T-cell (primary cell): Measurements from ENCODE around the gene TMEM178B. TPM values are rescaled to one million over a fixed set of nuclear protein-coding genes. Genes with fewer than 3 reads are reported as not detected.

ENCODE experiments used
- ATAC-seq, 4 experiments: fragments of 200-7000 bp in 3 of 4; fragments of 150-1000 bp in 1 of 4; cut with Tn5 transposase; replicated peaks in 1 of 4; 1 replicate in 3 of 4; 2 replicates in 1 of 4; pipeline ENCODE4 v1.10.0; 2021; ENCODE audit warnings: moderate library complexity in 3 of 4, mild to moderate bottlenecking in 2 of 4, moderate number of reproducible peaks in 1 of 4
- CTCF ChIA-PET, 2 donors: fragments of 300-600 bp; sonication (Branson Sonifier 250); formaldehyde crosslinking; loops; one replicate each; lab custom pipeline; 2022; ENCODE audit warnings: antibody characterized with exemption in 2 of 2; lab: Charles Lee
- POLR2A ChIA-PET, 2 donors: fragments of 300-600 bp; sonication (Branson Sonifier 250); formaldehyde crosslinking; loops; one replicate each; lab custom pipeline; 2022; ENCODE audit warnings: antibody characterized with exemption in 2 of 2; lab: Charles Lee
- DNase-seq, 35 experiments: peaks; one replicate each; pipeline versions ENCODE4 v3.0.0 to v3.0.0-alpha.2; 2013 to 2023
- H3K27ac ChIP-seq: one replicate; pipeline ENCODE4 v1.5.1; 2013; ENCODE audit warnings: low read length
- H3K27me3 ChIP-seq, 2 experiments: replicated peaks in 1 of 2; 1 replicate in 1 of 2; 2 replicates in 1 of 2; pipeline versions ENCODE4 v1.6.1 to v1.7.0; 2013; ENCODE audit warnings: low read length in 1 of 2, mixed read lengths in 1 of 2; ENCODE audit not compliant: control insufficient read depth in 2 of 2, insufficient read depth in 2 of 2; ENCODE audit errors: extremely low read depth in 1 of 2
- H3K36me3 ChIP-seq, 2 donors: 1 replicate in 1 of 2; 2 replicates in 1 of 2; pipeline versions ENCODE4 v1.6.1 to v1.7.0; 2013; ENCODE audit warnings: low read length in 1 of 2; ENCODE audit not compliant: control insufficient read depth in 2 of 2, insufficient read depth in 1 of 2; ENCODE audit errors: extremely low read depth in 1 of 2
- H3K4me1 ChIP-seq, 2 experiments: 1 replicate in 1 of 2; 2 replicates in 1 of 2; pipeline versions ENCODE4 v1.6.1 to v1.7.0; 2013; ENCODE audit warnings: low read length in 2 of 2, mixed read lengths in 1 of 2; ENCODE audit not compliant: insufficient read depth in 2 of 2, control insufficient read depth in 1 of 2; ENCODE audit errors: extremely low read depth in 1 of 2
- H3K4me3 ChIP-seq, 2 donors: 1 replicate in 1 of 2; 2 replicates in 1 of 2; pipeline versions ENCODE4 v1.5.1 to v1.7.0; 2013; ENCODE audit warnings: mild to moderate bottlenecking in 2 of 2, low read length in 1 of 2, moderate library complexity in 1 of 2; ENCODE audit not compliant: control insufficient read depth in 1 of 2; ENCODE audit errors: extremely low read depth in 1 of 2
- H3K9me3 ChIP-seq: 2 replicates; pipeline ENCODE4 v1.7.0; 2013
- H3K27ac Mint-ChIP-seq, 2 donors: one replicate each; pipeline ENCODE4 v1.8.0; 2020 to 2021; ENCODE audit warnings: mild to moderate bottlenecking in 2 of 2, mixed read lengths in 2 of 2
- H3K27me3 Mint-ChIP-seq, 2 donors: one replicate each; pipeline ENCODE4 v1.8.0; 2021 to 2022; ENCODE audit warnings: mixed read lengths in 2 of 2
- H3K36me3 Mint-ChIP-seq: one replicate; pipeline ENCODE4 v1.8.0; 2021; ENCODE audit warnings: mixed read lengths
- H3K4me1 Mint-ChIP-seq, 3 donors: one replicate each; pipeline ENCODE4 v1.8.0; 2020 to 2022; ENCODE audit warnings: mixed read lengths in 3 of 3, mild to moderate bottlenecking in 1 of 3
- H3K4me3 Mint-ChIP-seq, 3 donors: one replicate each; pipeline ENCODE4 v1.8.0; 2020 to 2022; ENCODE audit warnings: mild to moderate bottlenecking in 3 of 3, mixed read lengths in 3 of 3, moderate library complexity in 3 of 3
- H3K9me3 Mint-ChIP-seq, 3 donors: one replicate each; pipeline ENCODE4 v1.8.0; 2020 to 2022; ENCODE audit warnings: mixed read lengths in 3 of 3
- WGBS: methylation state at CpG from one replicate; pipeline ENCODE4 v1.1.5; 2013; ENCODE audit warnings: missing lambda C conversion rate; ENCODE audit not compliant: insufficient coverage; 5-methylcytosine and 5-hydroxymethylcytosine counted together
- total RNA-seq, 35 experiments: library from RNA in 6 of 35; stranded (reverse) in 6 of 35; fragments of 120-200 nt in 1 of 35; gene quantifications; one replicate each; pipeline versions ENCODE4 v1.2.1 to v1.2.4 and lab custom pipeline; 2013 to 2026

Gene TMEM178B
- total RNA-seq, 5 donors from 2014 or later (not counting 1 experiment from before 2014, with no cell fraction given): 0.14 to 0.86 (median 0.32) TPM

DNA sequence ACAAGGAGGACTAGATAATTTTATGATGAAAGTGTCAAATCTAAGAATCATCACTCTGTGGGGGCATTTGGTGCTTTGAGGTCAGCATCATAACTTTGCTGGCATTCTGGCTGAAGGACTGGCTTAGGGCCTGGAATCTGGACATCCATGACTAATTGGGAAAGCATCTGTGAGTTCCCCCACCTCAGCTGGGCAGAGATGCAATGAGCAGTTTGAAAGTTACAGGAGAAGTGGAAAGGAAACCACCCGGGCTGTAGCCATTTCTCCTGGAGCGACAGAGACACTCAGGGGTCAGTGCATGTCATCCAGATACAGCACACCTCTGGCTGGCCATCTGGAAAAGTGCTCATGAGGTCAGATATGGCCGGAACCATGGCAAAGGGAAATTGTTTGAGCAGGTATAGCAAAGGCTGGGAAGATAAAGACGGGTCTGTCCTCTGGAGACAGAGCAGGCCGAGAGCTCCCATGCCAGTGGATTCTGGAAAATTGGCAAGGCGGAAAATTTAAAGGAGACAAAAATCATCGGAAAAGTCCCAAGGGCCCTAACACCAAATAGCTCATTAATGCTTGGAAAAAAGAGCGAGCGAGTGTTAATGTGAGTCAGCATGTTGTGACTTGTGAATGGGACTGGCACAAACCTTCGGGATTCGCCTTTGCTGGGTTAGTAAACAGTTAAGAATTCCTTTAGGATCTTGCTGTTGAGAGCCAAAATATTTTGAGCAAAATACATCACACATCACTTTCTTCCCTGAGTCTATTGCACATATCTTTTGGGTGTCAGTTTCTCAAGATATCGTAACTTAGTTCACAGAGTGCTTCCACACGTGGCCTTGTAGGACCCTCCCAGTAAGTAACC, 288.9 kb downstream of the TMEM178B start:
- Histone ChIP-seq H3K27me3 (peaks cover 0 to 2% of the 10 kb centered on the region in 2 experiments), H3K9me3 (no peaks in the 10 kb centered on the region), H3K27ac (no peak overlapping the region), H3K4me1 (no peaks in the 10 kb centered on the region), H3K36me3 (no peaks in the 10 kb centered on the region), H3K4me3 (no peak overlapping the region)
- no peaks in the 10 kb centered on the region for H3K9me3 Mint-ChIP-seq
- 89% methylated on average over 7 of the region's 13 CpGs for WGBS
- H3K36me3 Mint-ChIP-seq: no peaks in the 10 kb centered on the region
- no peak overlapping the region for H3K27ac Mint-ChIP-seq
- CTCF ChIA-PET: no interaction called here
- H3K4me3 Mint-ChIP-seq: no peak overlapping the region
- POLR2A ChIA-PET: no interaction called here
- ATAC-seq (no peak), DNase-seq (no peak)
- peaks cover 4 to 11% of the 10 kb centered on the region in 2 donors for H3K27me3 Mint-ChIP-seq
- H3K4me1 Mint-ChIP-seq: no peaks in the 10 kb centered on the region

GRCh38 chr7:141363748-141364147, 289.9 kb downstream of the TMEM178B start:
- Mint-ChIP-seq H3K9me3 (no peaks in the 10 kb centered on the region), H3K27me3 (peaks cover 6 to 11% of the 10 kb centered on the region in 2 donors), H3K36me3 (no peaks in the 10 kb centered on the region), H3K4me3 (no peak overlapping the region), H3K4me1 (no peaks in the 10 kb centered on the region), H3K27ac (no peak overlapping the region)
- Histone ChIP-seq H3K36me3 (no peaks in the 10 kb centered on the region), H3K27ac (no peak overlapping the region), H3K4me3 (no peak overlapping the region), H3K27me3 (peaks cover 0 to 2% of the 10 kb centered on the region in 2 experiments), H3K9me3 (no peaks in the 10 kb centered on the region), H3K4me1 (no peaks in the 10 kb centered on the region)
- ChIA-PET POLR2A (no interaction called here), CTCF (no interaction called here)
- ATAC-seq (no peak), DNase-seq (no peak)
- WGBS: no CpG with 5 or more reads among the region's 2 CpGs

- Mint-ChIP-seq H3K4me3 (no peak overlapping the region), H3K27ac (no peak overlapping the region), H3K4me1 (no peaks in the 10 kb centered on the region), H3K36me3 (no peaks in the 10 kb centered on the region), H3K27me3 (peaks cover 6 to 11% of the 10 kb centered on the region in 2 donors), H3K9me3 (no peaks in the 10 kb centered on the region)
- DNase-seq (no peak), ATAC-seq (no peak)
- Histone ChIP-seq H3K27me3 (peaks cover 0 to 2% of the 10 kb centered on the region in 2 experiments), H3K27ac (no peak overlapping the region), H3K4me1 (no peaks in the 10 kb centered on the region), H3K4me3 (no peak overlapping the region), H3K36me3 (no peaks in the 10 kb centered on the region), H3K9me3 (no peaks in the 10 kb centered on the region)
- WGBS: 79% methylated on average over 3 of the region's 6 CpGs
- ChIA-PET POLR2A (no interaction called here), CTCF (no interaction called here)
Measured at GRCh38 chr7:141366091-141366621, 292.3 kb downstream of the TMEM178B start.

DNA sequence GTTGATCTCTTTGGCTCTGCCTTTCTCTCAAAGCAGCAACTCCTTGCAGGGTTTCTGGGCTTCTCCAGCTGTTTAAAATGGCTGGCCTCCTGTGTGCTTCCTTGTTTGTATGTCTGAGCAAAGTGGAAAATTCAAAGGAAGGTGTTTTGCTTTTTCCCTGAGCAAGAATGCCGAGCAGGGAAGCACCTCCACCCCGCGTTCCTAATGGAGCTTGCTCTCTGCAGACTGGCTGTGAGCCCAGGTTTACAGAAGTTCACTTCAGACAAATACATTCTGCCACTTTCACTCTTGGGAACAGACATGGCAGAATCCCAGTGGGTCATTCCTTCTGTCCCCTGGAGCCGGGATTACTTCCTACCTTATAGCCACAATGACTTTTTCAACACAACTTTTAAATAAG, 295.6 kb downstream of the TMEM178B start:
- H3K27me3 ChIP-seq: peaks cover 0 to 2% of the 10 kb centered on the region in 2 experiments
- ChIA-PET CTCF (no interaction called here), POLR2A (no interaction called here)
- no peaks in the 10 kb centered on the region for H3K36me3 ChIP-seq
- DNase-seq (no peak), ATAC-seq (no peak)
- 82% methylated on average over 3 of the region's 4 CpGs for WGBS
- no peaks in the 10 kb centered on the region for H3K9me3 ChIP-seq
- H3K27ac ChIP-seq: no peak overlapping the region
- no peak overlapping the region for H3K4me3 Mint-ChIP-seq
- no peak overlapping the region for H3K4me3 ChIP-seq
- no peaks in the 10 kb centered on the region for H3K4me1 ChIP-seq
- peaks cover 5 to 28% of the 10 kb centered on the region in 2 donors for H3K27me3 Mint-ChIP-seq
- H3K4me1 Mint-ChIP-seq: no peaks in the 10 kb centered on the region
- no peaks in the 10 kb centered on the region for H3K9me3 Mint-ChIP-seq
- no peaks in the 10 kb centered on the region for H3K36me3 Mint-ChIP-seq
- no peak overlapping the region for H3K27ac Mint-ChIP-seq

GRCh38 chr7:141370178-141370577, 296.3 kb downstream of the TMEM178B start:
- H3K36me3 ChIP-seq: no peaks in the 10 kb centered on the region
- H3K9me3 ChIP-seq: no peaks in the 10 kb centered on the region
- DNase-seq (no peak), ATAC-seq (no peak)
- WGBS: 70% methylated on average over 5 of the region's 5 CpGs
- H3K4me3 ChIP-seq: no peak overlapping the region
- peaks cover 5 to 28% of the 10 kb centered on the region in 2 donors for H3K27me3 Mint-ChIP-seq
- H3K27me3 ChIP-seq: peaks cover 0 to 2% of the 10 kb centered on the region in 2 experiments
- H3K4me1 Mint-ChIP-seq: no peaks in the 10 kb centered on the region
- no peak overlapping the region for H3K27ac ChIP-seq
- H3K36me3 Mint-ChIP-seq: no peaks in the 10 kb centered on the region
- H3K4me3 Mint-ChIP-seq: no peak overlapping the region
- CTCF ChIA-PET: no interaction called here
- no peaks in the 10 kb centered on the region for H3K9me3 Mint-ChIP-seq
- H3K4me1 ChIP-seq: no peaks in the 10 kb centered on the region
- H3K27ac Mint-ChIP-seq: no peak overlapping the region
- POLR2A ChIA-PET: no interaction called here

GRCh38 chr7:141370650-141371049, 296.8 kb downstream of the TMEM178B start:
- Mint-ChIP-seq H3K9me3 (no peaks in the 10 kb centered on the region), H3K27ac (no peak overlapping the region), H3K36me3 (no peaks in the 10 kb centered on the region), H3K4me1 (no peaks in the 10 kb centered on the region), H3K27me3 (peaks cover 5 to 28% of the 10 kb centered on the region in 2 donors), H3K4me3 (no peak overlapping the region)
- Histone ChIP-seq H3K9me3 (no peaks in the 10 kb centered on the region), H3K4me1 (no peaks in the 10 kb centered on the region), H3K4me3 (no peak overlapping the region), H3K27ac (no peak overlapping the region), H3K27me3 (peaks cover 0 to 2% of the 10 kb centered on the region in 2 experiments), H3K36me3 (no peaks in the 10 kb centered on the region)
- ChIA-PET POLR2A (interaction anchor here in 1 of 2 donors (0.6 kb wide), 1 partner anchor 19 kb away, joined by 3 read pairs; no protein-coding TSS in a partner anchor), CTCF (interaction anchor here in 1 of 2 donors (0.6 kb wide), 1 partner anchor 300 kb away, joined by 3 read pairs; no protein-coding TSS in a partner anchor)
- WGBS: 87% methylated on average over 4 of the region's 5 CpGs
- DNase-seq: no peak
- ATAC-seq: no peak
